ENCODE measurements around the gene HERPUD1.

DNA sequence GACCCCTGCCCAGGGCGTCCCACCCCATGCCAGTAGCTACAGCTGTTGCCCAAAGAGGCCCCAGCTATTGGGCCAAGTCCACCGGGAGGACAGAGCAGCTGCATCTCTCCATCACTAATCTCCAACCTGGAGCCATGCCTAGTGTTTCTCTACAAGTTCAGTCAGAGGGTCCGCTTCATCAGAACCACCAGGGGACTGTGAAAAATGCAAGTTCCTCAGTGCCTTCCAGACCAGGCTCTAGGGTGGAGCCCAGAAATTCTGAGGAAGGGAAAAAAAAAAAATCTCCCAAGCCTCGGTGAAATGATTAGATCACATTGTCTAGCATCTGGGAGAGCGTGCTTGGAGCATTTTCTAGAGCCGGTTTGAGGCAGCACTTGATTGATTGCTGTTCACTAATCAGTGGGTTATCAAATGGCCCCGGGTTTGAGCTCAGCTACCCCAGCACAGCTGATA, 22.4 kb upstream of the HERPUD1 start:
- no peak for TF ChIP-seq FOXK1 (CRISPR knock-in tag; IDR thresholded peaks at IDR 0.05)
- TF ChIP-seq, protein P1, sequence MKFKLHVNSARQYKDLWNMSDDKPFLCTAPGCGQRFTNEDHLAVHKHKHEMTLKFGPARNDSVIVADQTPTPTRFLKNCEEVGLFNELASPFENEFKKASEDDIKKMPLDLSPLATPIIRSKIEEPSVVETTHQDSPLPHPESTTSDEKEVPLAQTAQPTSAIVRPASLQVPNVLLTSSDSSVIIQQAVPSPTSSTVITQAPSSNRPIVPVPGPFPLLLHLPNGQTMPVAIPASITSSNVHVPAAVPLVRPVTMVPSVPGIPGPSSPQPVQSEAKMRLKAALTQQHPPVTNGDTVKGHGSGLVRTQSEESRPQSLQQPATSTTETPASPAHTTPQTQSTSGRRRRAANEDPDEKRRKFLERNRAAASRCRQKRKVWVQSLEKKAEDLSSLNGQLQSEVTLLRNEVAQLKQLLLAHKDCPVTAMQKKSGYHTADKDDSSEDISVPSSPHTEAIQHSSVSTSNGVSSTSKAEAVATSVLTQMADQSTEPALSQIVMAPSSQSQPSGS (CRISPR knock-in tag; IDR thresholded peaks at IDR 0.05; ENCODE audit: borderline replicate concordance, low read depth) = no peak
- TF ChIP-seq, protein P2, sequence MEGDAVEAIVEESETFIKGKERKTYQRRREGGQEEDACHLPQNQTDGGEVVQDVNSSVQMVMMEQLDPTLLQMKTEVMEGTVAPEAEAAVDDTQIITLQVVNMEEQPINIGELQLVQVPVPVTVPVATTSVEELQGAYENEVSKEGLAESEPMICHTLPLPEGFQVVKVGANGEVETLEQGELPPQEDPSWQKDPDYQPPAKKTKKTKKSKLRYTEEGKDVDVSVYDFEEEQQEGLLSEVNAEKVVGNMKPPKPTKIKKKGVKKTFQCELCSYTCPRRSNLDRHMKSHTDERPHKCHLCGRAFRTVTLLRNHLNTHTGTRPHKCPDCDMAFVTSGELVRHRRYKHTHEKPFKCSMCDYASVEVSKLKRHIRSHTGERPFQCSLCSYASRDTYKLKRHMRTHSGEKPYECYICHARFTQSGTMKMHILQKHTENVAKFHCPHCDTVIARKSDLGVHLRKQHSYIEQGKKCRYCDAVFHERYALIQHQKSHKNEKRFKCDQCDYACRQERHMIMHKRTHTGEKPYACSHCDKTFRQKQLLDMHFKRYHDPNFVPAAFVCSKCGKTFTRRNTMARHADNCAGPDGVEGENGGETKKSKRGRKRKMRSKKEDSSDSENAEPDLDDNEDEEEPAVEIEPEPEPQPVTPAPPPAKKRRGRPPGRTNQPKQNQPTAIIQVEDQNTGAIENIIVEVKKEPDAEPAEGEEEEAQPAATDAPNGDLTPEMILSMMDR (IDR thresholded peaks at IDR 0.05) = no peak
- TF ChIP-seq, protein P3, sequence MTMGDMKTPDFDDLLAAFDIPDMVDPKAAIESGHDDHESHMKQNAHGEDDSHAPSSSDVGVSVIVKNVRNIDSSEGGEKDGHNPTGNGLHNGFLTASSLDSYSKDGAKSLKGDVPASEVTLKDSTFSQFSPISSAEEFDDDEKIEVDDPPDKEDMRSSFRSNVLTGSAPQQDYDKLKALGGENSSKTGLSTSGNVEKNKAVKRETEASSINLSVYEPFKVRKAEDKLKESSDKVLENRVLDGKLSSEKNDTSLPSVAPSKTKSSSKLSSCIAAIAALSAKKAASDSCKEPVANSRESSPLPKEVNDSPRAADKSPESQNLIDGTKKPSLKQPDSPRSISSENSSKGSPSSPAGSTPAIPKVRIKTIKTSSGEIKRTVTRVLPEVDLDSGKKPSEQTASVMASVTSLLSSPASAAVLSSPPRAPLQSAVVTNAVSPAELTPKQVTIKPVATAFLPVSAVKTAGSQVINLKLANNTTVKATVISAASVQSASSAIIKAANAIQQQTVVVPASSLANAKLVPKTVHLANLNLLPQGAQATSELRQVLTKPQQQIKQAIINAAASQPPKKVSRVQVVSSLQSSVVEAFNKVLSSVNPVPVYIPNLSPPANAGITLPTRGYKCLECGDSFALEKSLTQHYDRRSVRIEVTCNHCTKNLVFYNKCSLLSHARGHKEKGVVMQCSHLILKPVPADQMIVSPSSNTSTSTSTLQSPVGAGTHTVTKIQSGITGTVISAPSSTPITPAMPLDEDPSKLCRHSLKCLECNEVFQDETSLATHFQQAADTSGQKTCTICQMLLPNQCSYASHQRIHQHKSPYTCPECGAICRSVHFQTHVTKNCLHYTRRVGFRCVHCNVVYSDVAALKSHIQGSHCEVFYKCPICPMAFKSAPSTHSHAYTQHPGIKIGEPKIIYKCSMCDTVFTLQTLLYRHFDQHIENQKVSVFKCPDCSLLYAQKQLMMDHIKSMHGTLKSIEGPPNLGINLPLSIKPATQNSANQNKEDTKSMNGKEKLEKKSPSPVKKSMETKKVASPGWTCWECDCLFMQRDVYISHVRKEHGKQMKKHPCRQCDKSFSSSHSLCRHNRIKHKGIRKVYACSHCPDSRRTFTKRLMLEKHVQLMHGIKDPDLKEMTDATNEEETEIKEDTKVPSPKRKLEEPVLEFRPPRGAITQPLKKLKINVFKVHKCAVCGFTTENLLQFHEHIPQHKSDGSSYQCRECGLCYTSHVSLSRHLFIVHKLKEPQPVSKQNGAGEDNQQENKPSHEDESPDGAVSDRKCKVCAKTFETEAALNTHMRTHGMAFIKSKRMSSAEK (CRISPR knock-in tag; IDR thresholded peaks at IDR 0.05; ENCODE audit: borderline replicate concordance) = no peak
- TF ChIP-seq NFYB (CRISPR knock-in tag; conservative IDR thresholded peaks at IDR 0.05; ENCODE audit: low read depth) = no peak
- no peak for TF ChIP-seq HMGXB4 (CRISPR knock-in tag; IDR thresholded peaks at IDR 0.05)
- no peak for TF ChIP-seq USF1 (CRISPR knock-in tag; IDR thresholded peaks at IDR 0.05)
- TF ChIP-seq ELF4 (CRISPR knock-in tag; IDR thresholded peaks at IDR 0.05; ENCODE audit: low read depth) = no peak
- TF ChIP-seq ZNF423 (CRISPR knock-in tag; IDR thresholded peaks at IDR 0.05) = no peak

All from WTC11 (cell line).